K562 (cell line): ENCODE results near the gene PLA2G2C. TPM values are rescaled to one million over a fixed set of nuclear protein-coding genes. Genes with fewer than 3 reads are reported as not detected.

ENCODE experiments used
- ATAC-seq: fragments of 200-7000 bp; cut with Tn5 transposase; 3 replicates; pipeline ENCODE4 v1.9.1; 2020; ENCODE audit warnings: moderate library complexity
- BruUV-seq: library from RNA; stranded (reverse); fragments of 400-500 nt; replicated peaks from 2 replicates; lab custom pipeline; 2021; lab: Mats Ljungman, UMichigan
- CTCF ChIA-PET: fragments of 300-600 bp; formaldehyde crosslinking; extraction: SDS; loops from one replicate; lab custom pipeline; 2021; ENCODE audit warnings: low intra/inter-chr PET ratio; lab: Yijun Ruan, JAX
- POLR2A ChIA-PET: fragments of 300-600, 350-650 bp; sonication (Branson Sonifier 250); formaldehyde crosslinking; extraction: SDS; loops from one replicate; lab custom pipeline; 2021; ENCODE audit warnings: antibody characterized with exemption, inconsistent platforms; lab: Yijun Ruan, JAX
- DNase-seq, 4 experiments: peaks; one replicate each; pipeline versions ENCODE4 v3.0.0 to v3.0.0-alpha.2; 2011 to 2018; ENCODE audit warnings: low spot score in 3 of 4, mixed read lengths in 3 of 4; ENCODE audit errors: extremely low read depth in 1 of 4
- FAIRE-seq: peaks from 2 replicates; lab custom pipeline; 2011; peaks lifted over from hg19 to GRCh38; lab: Jason Lieb, UNC
- H2AFZ ChIP-seq: 2 replicates; pipeline ENCODE4 v1.6.0; 2011; ENCODE audit warnings: low read depth, low read length, control low read depth, inconsistent platforms
- H3K27ac ChIP-seq: fragments of 200-600 bp; 3 replicates; pipeline ENCODE4 v1.8.0; 2011; ENCODE audit warnings: low read depth, mild to moderate bottlenecking, control low read depth, inconsistent platforms, low read length, moderate library complexity, mixed read lengths; ENCODE audit errors: extremely low read depth
- H3K27me3 ChIP-seq, 2 experiments: fragments of 300-600 bp in 1 of 2; 2 replicates in 1 of 2; 3 replicates in 1 of 2; pipeline versions ENCODE4 v1.6.0 to v1.8.0; 2011; ENCODE audit warnings: inconsistent platforms in 2 of 2, low read length in 2 of 2, mild to moderate bottlenecking in 1 of 2, mixed read lengths in 1 of 2, moderate library complexity in 1 of 2; ENCODE audit not compliant: control insufficient read depth in 2 of 2, insufficient read depth in 2 of 2
- H3K36me3 ChIP-seq: fragments of 300-600 bp; 3 replicates; pipeline ENCODE4 v1.8.0; 2011; ENCODE audit warnings: mild to moderate bottlenecking, low read length, inconsistent platforms; ENCODE audit not compliant: control insufficient read depth, insufficient read depth
- H3K4me1 ChIP-seq, 2 experiments: fragments of 200-600 bp in 1 of 2; replicated peaks in 1 of 2; 2 replicates in 1 of 2; 3 replicates in 1 of 2; pipeline versions ENCODE4 v1.5.1 to v1.8.0; 2011; ENCODE audit warnings: inconsistent platforms in 2 of 2, low read length in 2 of 2, mild to moderate bottlenecking in 1 of 2, mixed read lengths in 1 of 2, moderate library complexity in 1 of 2; ENCODE audit not compliant: control insufficient read depth in 2 of 2, insufficient read depth in 2 of 2
- H3K4me2 ChIP-seq: 2 replicates; pipeline ENCODE4 v1.6.1; 2011; ENCODE audit warnings: low read length, control low read depth, inconsistent platforms, mixed read lengths; ENCODE audit not compliant: insufficient read depth
- H3K4me3 ChIP-seq: fragments of 200-600 bp; sonication (generic), shearing (Covaris generic); 2 replicates; pipeline ENCODE4 v1.5.1; 2016; ENCODE audit warnings: control low read depth, inconsistent platforms
- H3K79me2 ChIP-seq: fragments of 200-600 bp; 3 replicates; pipeline ENCODE4 v1.8.0; 2011; ENCODE audit warnings: low read length, inconsistent platforms; ENCODE audit not compliant: control insufficient read depth, insufficient read depth
- H3K9ac ChIP-seq, 2 experiments: 2 replicates each; pipeline versions ENCODE4 v1.6.0 to v1.6.1; 2011; ENCODE audit warnings: low read depth in 2 of 2, low read length in 2 of 2, control low read depth in 1 of 2, inconsistent platforms in 1 of 2, mild to moderate bottlenecking in 1 of 2, mixed read lengths in 1 of 2; ENCODE audit not compliant: insufficient read depth in 1 of 2
- H3K9me1 ChIP-seq: one replicate; pipeline ENCODE4 v1.6.0; 2011; ENCODE audit warnings: inconsistent platforms, mild to moderate bottlenecking, low read length, moderate library complexity; ENCODE audit not compliant: control insufficient read depth, insufficient read depth
- H3K9me3 ChIP-seq: replicated peaks from 2 replicates; pipeline ENCODE4 v1.5.1; 2011; ENCODE audit warnings: low read depth, low read length, inconsistent platforms; ENCODE audit not compliant: control insufficient read depth, insufficient read depth
- H4K20me1 ChIP-seq: replicated peaks from 2 replicates; pipeline ENCODE4 v1.6.1; 2011; ENCODE audit warnings: low read length, inconsistent platforms, mixed read lengths; ENCODE audit not compliant: control insufficient read depth, insufficient read depth
- RAD21 ChIP-seq, 2 experiments: fragments of 250-450 bp in 1 of 2; fragments of 450-650 bp in 1 of 2; sonication (Bioruptor Pico) in 1 of 2; formaldehyde crosslinking in 1 of 2; IDR thresholded peaks in 1 of 2; conservative IDR thresholded peaks in 1 of 2; 2 replicates each; pipeline versions ENCODE4 v1.4.0 to v1.8.0; 2020 to 2022; ENCODE audit warnings: mild to moderate bottlenecking in 2 of 2, moderate library complexity in 1 of 2
- SAFB ChIP-seq: fragments of 200-400 bp; formaldehyde crosslinking; IDR thresholded peaks from 2 replicates; pipeline ENCODE4 v1.6.1; 2017; ENCODE audit warnings: low read depth, low read length, borderline replicate concordance
- SREBF1 ChIP-seq: fragments of 150-350 bp; IDR thresholded peaks from 2 replicates; pipeline ENCODE4 v1.6.1; 2014; ENCODE audit warnings: antibody characterized with exemption, low read depth, low read length, borderline replicate concordance
- U2AF1 ChIP-seq: fragments of 200-400 bp; formaldehyde crosslinking; optimal IDR thresholded peaks from 2 replicates; pipeline ENCODE3; 2017; ENCODE audit warnings: mild to moderate bottlenecking, low read depth, low read length, moderate library complexity
- XRCC3 ChIP-seq: fragments of 450-650 bp; IDR thresholded peaks from 2 replicates; pipeline ENCODE4 v1.6.1; 2017; ENCODE audit warnings: mild to moderate bottlenecking, moderate library complexity
- ZNF551 ChIP-seq: fragments of 250-450 bp; sonication (Bioruptor Pico); IDR thresholded peaks from 2 replicates; pipeline ENCODE4 v1.5.0; 2021; ENCODE audit warnings: mild to moderate bottlenecking, moderate library complexity
- ZNF764 ChIP-seq: fragments of 250-450 bp; sonication (Bioruptor Pico); IDR thresholded peaks from 2 replicates; pipeline ENCODE4 v1.4.0; 2020; ENCODE audit warnings: low read depth, mild to moderate bottlenecking, moderate library complexity
- WGBS: fragments of 100-300 bp; shearing (Covaris generic); methylation state at CpG from one replicate; pipeline ENCODE4 v1.1.6; 2016; ENCODE audit warnings: low coverage, mixed read lengths; ENCODE audit not compliant: insufficient coverage; ENCODE audit errors: missing lambda C conversion rate; 5-methylcytosine and 5-hydroxymethylcytosine counted together
- in situ Hi-C: fragments of 300-500 bp; cut with MboI; formaldehyde crosslinking; loops from 4 replicates; pipeline ENCODE4 v1.15.0; 2018; ENCODE audit warnings: inconsistent platforms, mixed read lengths
- intact Hi-C: fragments of 100-400 bp; cut with micrococcal nuclease; formaldehyde crosslinking; loops from 2 replicates; pipeline ENCODE4 v1.14.2; 2022
- polyA plus RNA-seq, 8 experiments: library from polyadenylated mRNA; depleted of rRNA in 4 of 8; stranded (reverse) in 5 of 8; unstranded in 3 of 8; fragments of >200 nt; fragmentation: Nextera tagmentation in 2 of 8; fragmentation: Illumina TruSeq in 1 of 8; extraction: Ambion mirVana in 2 of 8; extraction: Trizol in 1 of 8; gene quantifications; 2 replicates each; pipeline versions ENCODE4 v1.2.1 to v1.2.3, GENCODE V29; 2011 to 2014; ENCODE audit warnings: inconsistent platforms in 1 of 8, missing spikeins in 1 of 8
- total RNA-seq, 7 experiments: library from RNA; depleted of rRNA in 6 of 7; stranded (reverse); fragments of >200 nt in 6 of 7; fragmentation: Illumina TruSeq in 2 of 7; extraction: Trizol in 2 of 7; gene quantifications; 2 replicates each; pipeline versions ENCODE4 v1.2.1 to v1.2.3, GENCODE V29; 2011 to 2021; ENCODE audit warnings: low replicate concordance in 1 of 7
- TF ChIP-seq, protein P1 (sequence below), 3 experiments: IDR thresholded peaks in 2 of 3; conservative IDR thresholded peaks in 1 of 3; 2 replicates each; pipeline ENCODE4 v1.5.1; 2011 to 2012; ENCODE audit warnings: low read length in 3 of 3, mild to moderate bottlenecking in 3 of 3, control low read depth in 2 of 3, improper control_type of control experiment in 1 of 3, inconsistent platforms in 1 of 3, low read depth in 1 of 3, mixed read lengths in 1 of 3, moderate library complexity in 1 of 3; ENCODE audit not compliant: insufficient read depth in 2 of 3

Gene PLA2G2C
- total and polyA plus RNA-seq, 9 of the 15 experiments (the other 6 are each of a cell fraction or from before 2014, with no cell fraction given): 0.14 to 0.49 (median 0.21) TPM

DNA sequence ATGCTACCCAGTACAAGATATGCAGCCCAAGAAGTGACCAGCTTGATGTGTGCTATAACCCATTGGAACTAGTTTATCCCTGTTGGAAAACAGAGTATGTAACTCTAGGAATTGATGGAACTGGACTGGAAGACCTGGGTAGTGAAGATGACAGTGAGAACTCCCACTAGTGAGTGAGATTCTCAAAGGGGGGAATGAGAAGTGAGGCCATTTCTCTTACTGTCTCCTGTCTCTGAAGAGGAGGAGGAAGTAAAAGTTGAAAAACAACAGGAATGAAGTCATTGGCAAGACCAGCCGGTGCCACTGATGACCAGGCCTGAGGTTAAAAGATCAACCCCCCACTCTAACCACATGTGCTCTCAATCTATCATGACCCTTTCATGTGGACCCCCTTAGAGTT is 26.3 kb downstream of the PLA2G2C start (continued):
- TF ChIP-seq XRCC3: peak; percentile 83

DNA sequence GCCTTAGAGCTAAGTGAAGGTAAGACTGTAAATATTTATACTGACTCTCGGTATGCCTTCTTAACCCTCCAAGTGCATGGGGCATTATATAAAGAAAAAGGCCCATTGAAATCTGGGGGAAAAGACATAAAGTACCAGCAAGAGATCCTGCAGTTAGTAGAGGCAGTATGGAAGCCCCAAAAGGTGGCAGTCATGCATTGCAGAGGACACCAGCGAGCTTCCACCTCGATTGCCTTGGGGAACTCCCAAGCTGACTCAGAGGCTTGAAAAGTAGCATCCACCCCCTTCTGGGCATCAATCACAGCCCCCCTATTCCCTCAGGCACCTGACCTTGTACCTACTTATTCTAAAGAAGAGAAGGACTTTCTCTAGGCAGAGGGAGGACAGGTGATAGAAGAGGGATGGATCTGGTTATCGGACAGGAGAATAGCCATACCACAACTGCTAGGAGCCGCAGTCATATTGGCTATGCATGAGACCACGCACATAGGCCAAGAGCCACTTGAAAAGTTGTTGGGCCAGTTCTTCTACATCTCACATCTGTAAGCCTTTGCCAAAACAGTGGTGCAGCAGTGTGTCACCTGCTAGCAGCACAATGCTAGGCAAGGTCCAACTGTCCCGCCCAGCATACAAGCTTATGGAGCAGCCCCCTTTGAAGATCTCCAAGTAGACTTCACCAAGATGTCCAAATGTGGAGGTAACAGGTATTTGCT is 27.8 kb downstream of the PLA2G2C start:
- ATAC-seq (no peak), FAIRE-seq (no peak), DNase-seq (no peak)
- no peak overlapping the region for H3K4me3 ChIP-seq
- no peaks in the 10 kb centered on the region for H3K9me1 ChIP-seq
- CTCF ChIA-PET: no interaction called here
- no peak overlapping the region for H3K9ac ChIP-seq
- peaks cover 0 to 1% of the 10 kb centered on the region in 2 experiments; a peak in 1 of 5 replicates for H3K27me3 ChIP-seq
- intact Hi-C loops: no loop called here
- no TSS peak for BruUV-seq
- in situ Hi-C loops: no loop called here
- H3K36me3 ChIP-seq: no peaks in the 10 kb centered on the region
- H3K4me1 ChIP-seq: no peaks in the 10 kb centered on the region
- no peaks in the 10 kb centered on the region for H3K79me2 ChIP-seq
- H3K9me3 ChIP-seq: peaks cover 12% of the 10 kb centered on the region
- H4K20me1 ChIP-seq: no peaks in the 10 kb centered on the region
- WGBS: 7% methylated on average over 7 of the region's 7 CpGs
- no peak overlapping the region for H3K4me2 ChIP-seq
- no peak overlapping the region for H2AFZ ChIP-seq
- no peak overlapping the region for H3K27ac ChIP-seq
- TF ChIP-seq SAFB (no peak), ZNF764 (CRISPR knock-in tag) (no peak), U2AF1 (no peak), ZNF551 (CRISPR knock-in tag) (no peak), RAD21 (CRISPR knock-in tag; conservative IDR thresholded peaks at IDR 0.05 in 1 of 2, IDR thresholded peaks at IDR 0.05 in 1 of 2) (peak in 1 of 2 experiments; percentile 32; a peak in 2 of 4 replicates), SREBF1 (no peak)
- TF ChIP-seq, protein P1, sequence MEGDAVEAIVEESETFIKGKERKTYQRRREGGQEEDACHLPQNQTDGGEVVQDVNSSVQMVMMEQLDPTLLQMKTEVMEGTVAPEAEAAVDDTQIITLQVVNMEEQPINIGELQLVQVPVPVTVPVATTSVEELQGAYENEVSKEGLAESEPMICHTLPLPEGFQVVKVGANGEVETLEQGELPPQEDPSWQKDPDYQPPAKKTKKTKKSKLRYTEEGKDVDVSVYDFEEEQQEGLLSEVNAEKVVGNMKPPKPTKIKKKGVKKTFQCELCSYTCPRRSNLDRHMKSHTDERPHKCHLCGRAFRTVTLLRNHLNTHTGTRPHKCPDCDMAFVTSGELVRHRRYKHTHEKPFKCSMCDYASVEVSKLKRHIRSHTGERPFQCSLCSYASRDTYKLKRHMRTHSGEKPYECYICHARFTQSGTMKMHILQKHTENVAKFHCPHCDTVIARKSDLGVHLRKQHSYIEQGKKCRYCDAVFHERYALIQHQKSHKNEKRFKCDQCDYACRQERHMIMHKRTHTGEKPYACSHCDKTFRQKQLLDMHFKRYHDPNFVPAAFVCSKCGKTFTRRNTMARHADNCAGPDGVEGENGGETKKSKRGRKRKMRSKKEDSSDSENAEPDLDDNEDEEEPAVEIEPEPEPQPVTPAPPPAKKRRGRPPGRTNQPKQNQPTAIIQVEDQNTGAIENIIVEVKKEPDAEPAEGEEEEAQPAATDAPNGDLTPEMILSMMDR (IDR thresholded peaks at IDR 0.05 in 2 of 3, conservative IDR thresholded peaks at IDR 0.05 in 1 of 3; ENCODE audit: insufficient read depth in 2 of 3, low read depth in 1 of 3, low read length in 3 of 3): peak in 1 of 3 experiments; percentile 17; a peak in 1 of 6 replicates
- POLR2A ChIA-PET: interaction anchor here (0.6 kb wide), 1 partner anchor 1379 kb away, joined by 3 read pairs; no protein-coding TSS in a partner anchor
